Left kidney (tissue), 2 donors: ENCODE measurements around the gene PRIM2. TPM values are rescaled to one million over a fixed set of nuclear protein-coding genes. Genes with fewer than 3 reads are reported as not detected.
"Not testable (repeated sequence)": the region's sequence is repeated elsewhere in the genome, so short reads cannot be mapped to it uniquely, and the experiment has no call there.

Experiments used
- DNase-seq: peaks from one replicate; pipeline ENCODE4 v3.0.0-alpha.2; 2013
- polyA plus RNA-seq: library from polyadenylated mRNA; unstranded; fragments of 120-200 nt; gene quantifications from one replicate; pipeline ENCODE4 v1.2.1, GENCODE V29; 2013; ENCODE audit not compliant: insufficient read length

PRIM2 gene
- polyA plus RNA-seq, 1 donor, result 23.0 TPM

DNA sequence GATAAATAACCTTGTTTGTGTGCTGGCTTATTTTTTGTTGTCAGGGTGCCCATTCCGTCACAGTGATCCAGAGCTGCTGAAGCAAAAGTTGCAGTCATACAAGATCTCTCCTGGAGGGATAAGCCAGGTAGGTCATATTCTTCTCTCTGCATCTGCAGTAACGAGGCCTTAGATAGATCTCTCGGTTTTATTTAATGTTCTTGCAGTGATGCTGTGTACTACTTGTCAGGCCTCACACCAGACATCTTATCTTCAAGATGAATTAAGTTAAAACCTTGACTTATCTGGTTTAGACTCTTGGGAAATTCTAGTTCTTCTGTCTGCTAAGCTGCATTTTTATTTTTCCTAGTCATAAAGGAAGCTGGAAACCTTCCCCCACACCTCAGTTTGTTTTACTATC is 288.9 kb downstream of the PRIM2 start:
- DNase-seq, result not testable (repeated sequence)

DNA sequence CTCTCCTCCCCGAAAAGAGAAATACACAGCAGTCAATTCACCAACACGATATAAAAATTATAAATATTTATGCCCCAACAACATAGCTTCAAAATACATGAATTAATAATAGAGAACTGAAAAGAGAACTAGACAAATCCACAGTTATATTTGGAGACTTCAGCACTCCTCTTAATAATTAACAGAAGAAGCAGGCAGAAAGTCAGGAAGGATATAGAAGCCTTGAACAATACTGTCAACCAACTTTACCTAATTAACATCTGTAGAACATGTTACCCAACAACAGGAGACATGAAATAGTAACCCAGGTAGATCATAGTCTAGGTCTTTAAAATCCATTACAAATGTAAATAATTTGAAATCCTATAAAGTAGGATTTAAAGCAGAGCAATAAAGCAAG is 293.2 kb downstream of the PRIM2 start:
- DNase-seq, result not testable (repeated sequence)

DNA sequence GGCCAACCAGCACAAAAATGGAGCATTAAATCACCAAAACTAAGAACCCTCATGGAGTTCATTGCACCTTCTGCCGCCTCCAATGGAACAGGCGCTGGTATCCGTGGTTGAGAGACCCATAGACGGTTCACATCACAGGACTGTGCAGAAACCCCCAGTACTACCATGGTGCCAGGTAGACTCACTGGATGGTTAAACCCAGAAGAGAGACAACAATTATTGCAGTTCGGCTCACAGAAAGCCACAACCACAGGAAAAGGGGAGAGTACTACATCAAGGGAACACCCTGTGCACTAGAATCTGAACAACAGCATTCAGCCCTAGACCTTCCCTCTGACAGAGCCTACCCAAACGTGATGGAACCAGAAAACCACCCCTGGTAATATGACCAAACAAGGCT is 301.5 kb downstream of the PRIM2 start:
- not testable (repeated sequence) for DNase-seq

DNA sequence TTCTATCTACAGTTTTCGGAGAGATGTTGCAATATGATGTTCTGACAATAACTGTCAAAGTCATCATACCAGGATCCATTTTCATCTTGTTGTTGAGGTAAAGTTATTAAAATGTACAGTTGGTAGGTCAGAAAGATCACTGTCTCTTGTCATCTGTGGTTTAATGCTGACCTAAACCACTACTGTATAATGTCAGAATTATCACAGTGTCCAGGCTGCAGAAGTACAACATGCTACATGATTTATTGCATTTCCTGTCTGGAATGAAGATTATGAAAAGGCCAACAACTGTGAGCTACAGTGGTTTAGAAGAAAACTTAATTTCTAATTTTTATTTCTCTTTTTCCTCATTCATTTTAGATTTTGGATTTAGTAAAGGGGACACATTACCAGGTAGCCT is 314.3 kb downstream of the PRIM2 start:
- not testable (repeated sequence) for DNase-seq

DNA sequence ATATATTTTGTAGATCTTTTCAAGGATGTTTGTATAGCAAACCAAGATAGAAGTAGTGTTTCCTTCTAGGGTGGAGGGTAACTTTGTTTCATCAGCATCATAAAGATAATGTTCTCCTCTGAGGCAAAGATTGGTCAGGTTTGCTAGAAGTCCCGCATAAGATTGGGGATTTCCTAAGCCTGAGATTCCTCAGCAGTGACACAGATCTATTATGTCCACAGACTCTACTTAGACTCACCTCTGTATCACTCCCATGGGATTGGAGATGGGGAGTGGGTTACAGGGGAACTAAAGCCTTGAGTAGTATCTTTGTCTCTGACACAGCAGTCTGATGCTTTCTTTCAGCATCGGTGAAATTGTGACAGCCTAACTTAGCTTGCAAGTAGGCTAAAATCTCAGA is 341.1 kb downstream of the PRIM2 start:
- DNase-seq, result not testable (repeated sequence)

DNA sequence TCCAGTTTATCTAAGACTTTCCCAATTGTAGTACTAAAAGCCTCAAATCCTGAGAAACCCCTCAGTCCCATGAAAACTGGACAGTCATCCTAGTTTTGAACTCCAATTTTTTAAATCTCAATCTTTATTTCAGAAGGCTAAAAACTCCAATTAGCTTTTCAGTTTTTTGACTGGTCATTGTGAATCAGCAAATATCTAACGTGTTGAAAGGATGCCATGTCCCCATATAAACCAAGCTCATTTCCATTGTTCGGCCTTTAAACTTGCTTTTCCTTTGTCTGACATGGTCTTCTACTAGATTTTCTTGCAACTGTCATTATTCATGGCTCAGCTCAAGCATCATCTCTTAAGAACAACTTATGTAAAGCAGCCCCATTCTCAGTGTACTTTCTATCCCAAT is 342.4 kb downstream of the PRIM2 start:
- not testable (repeated sequence) for DNase-seq

DNA sequence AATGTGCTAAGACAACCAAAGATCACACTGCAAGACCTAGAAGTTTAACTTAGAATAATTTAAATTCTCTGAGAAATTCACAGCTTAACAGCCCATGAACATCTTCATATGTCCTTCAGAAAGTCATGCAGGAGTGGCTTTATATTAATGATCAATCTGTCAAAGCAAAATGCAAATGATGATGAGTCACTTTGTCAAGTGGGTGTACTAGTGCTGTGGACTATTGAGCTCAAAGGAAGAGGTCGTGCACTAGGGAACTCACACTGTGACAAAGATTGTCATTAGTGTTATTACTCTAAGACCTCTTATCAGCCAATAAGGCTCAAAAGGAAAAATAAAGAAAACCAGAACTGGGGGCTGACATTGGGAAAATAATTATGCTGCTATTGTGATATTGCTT is 343.5 kb downstream of the PRIM2 start:
- not testable (repeated sequence) for DNase-seq

DNA sequence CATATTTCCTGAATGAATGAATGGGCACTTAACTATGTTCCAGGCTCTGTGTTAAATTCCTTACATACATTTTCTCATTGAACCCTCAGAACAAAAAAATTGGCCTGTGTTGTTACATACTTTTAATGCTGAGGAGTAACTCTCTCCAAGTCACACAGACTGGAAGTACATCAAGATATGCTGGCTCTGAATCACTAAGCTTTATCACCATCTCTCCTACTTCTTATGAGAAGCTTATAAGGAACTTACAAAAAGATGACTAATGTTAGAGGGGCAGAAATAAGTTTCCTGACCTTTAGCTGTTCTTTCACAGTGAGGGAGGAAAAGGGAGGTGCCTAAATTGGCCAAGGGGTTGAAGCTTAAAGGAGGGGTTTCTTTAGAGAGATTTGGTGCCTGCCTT is 350.7 kb downstream of the PRIM2 start:
- not testable (repeated sequence) for DNase-seq

DNA sequence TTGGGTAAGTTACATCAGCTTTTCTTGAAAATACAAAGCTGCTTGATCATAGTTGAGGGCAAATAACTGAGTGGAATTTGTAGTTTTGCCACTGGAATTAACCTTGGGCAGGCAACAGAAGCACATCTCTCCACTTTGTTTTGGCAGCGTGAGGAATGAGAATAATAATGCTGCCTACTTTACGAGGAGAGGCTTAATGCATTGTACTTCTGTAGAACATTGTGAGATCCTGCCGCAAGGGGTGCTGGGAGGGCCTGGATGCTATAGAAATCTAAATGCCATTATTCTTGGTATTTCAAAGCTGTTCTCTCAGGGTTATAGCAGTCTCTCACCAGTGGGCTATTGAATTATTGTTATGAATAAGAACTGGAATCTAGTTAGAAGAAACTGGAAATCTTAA is 353.8 kb downstream of the PRIM2 start:
- not testable (repeated sequence) for DNase-seq

DNA sequence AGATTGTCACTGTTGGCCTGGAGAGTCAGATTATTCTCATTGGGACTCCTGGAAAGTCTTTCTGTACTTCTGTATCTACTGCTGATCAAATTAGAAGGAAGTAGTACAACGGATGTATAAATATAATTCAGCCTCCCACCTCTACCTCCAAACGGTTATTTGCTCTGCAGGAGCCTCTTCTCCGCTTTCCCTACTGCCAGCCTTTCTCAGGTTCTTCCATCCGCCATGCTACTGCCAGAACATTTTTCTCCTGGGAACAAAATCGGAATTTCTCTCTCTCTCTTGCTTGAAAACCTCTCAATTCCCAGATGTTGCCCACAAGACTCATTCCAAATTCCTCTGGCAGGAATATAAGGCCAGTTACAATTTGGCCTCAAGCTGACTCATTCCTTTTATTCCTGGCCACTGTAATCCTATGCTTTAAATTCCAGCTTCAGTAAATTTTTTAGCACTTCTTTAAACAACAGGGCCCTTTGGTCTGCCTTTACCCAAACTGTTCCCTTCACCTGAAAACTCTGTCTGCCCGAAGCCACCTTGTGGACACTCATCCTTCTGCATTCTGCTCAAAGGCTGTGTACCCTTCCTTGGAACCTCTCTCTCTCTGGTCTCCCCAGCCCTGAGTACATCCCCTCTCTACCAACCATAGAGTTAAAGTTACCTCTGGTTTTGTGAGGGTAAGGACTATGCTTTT is 354.7 kb downstream of the PRIM2 start:
- not testable (repeated sequence) for DNase-seq

DNA sequence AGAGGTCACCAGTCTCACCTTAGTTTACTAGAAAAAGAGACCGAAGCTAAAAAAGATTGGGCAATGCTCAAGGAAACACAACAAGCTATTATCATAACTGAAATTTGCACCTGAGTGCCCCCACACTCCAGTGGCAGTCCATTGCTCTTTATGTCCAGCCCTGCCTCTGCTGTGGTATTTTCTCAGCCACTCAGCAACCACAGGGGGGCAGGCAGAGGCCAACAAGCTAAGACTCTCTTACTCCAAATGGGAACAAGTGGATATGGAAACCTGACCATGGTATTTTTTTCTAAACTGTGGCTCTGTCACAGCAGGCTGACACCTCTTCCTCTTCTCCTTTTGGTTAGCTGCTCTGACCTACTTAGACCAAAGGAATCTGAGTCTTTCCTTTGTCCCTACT is 355.9 kb downstream of the PRIM2 start:
- DNase-seq, result not testable (repeated sequence)

DNA sequence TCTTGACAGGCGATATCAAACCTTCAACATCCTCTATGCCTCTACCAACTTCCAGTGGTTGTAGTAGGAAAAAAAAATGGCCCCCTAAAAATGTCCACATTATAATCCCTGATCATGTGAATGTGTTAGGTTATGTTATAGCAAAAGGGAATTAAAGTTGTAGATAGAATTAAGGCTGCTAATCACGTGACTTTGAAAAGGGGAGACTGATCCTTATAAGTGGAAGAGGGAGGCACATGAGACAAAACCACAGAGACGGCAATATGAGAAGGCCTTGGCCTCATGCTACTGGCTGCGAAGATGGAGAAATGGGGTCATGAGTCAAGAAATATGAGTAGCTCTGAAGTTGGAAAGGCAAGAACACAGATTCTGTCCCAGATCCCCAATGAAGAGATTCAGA is 358.0 kb downstream of the PRIM2 start:
- not testable (repeated sequence) for DNase-seq

DNA sequence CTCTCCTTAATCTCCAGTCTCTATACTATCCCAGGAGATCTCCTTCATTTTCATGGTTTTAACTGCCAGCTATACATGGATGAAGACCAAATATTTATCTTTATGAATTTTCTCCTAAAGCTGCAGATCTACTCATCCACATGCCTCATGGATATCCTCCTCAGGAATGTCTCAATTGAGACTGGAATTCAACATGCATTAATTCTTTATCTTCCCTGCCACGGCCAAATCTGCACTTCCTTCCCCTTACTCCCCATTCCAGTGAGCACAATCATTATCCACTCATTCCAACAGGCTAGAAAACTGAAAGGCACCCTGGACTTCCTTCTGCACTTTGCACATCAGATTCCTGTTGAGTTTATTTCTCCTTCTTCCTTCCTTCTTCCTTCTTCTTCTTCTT is 379.0 kb downstream of the PRIM2 start:
- DNase-seq, result not testable (repeated sequence)

Other genes starting within 250 kb of the PRIM2 start
- gene ZNF451, start 227.4 kb upstream of the PRIM2 start, polyA plus RNA-seq, result 49.8 TPM
- 6.3 TPM for gene BAG2, start 145.3 kb upstream of the PRIM2 start, polyA plus RNA-seq
- 42.0 TPM for gene RAB23, start 95.3 kb upstream of the PRIM2 start, polyA plus RNA-seq